HG02973 (cell line): Measurements from ENCODE around the gene FARS2.

Source experiments
- ATAC-seq: cut with Tn5 transposase; IDR thresholded peaks from one replicate; pipeline ENCODE4 v1.9.1; 2021; ENCODE audit warnings: moderate library complexity; ENCODE audit not compliant: unreplicated experiment

Gene FARS2

GRCh38 chr6:5260661-5261544 lies at the start of gene FARS2, which contains the start of gene LYRM4:
Gene FARS2 (plus strand): TSS chr6:5261513.
Gene LYRM4 (minus strand): TSS chr6:5260950. CDS start chr6:5260733, 217 bp downstream.
- ATAC-seq: peak; percentile 61

- ATAC-seq: no peak
These were observed 47.5 kb upstream of the FARS2 start for GRCh38 chr6:5213836-5214235.

GRCh38 chr6:5214570-5215052 lies 46.7 kb upstream of the FARS2 start:
- no peak for ATAC-seq

GRCh38 chr6:5215159-5215558 lies 46.2 kb upstream of the FARS2 start:
- ATAC-seq: no peak

- ATAC-seq: no peak
These were observed 45.5 kb upstream of the FARS2 start for GRCh38 chr6:5215799-5216198.

GRCh38 chr6:5217356-5217755 lies 44.0 kb upstream of the FARS2 start:
- ATAC-seq: no peak

- ATAC-seq: no peak
These were observed 42.2 kb upstream of the FARS2 start for GRCh38 chr6:5219011-5219691.

GRCh38 chr6:5220443-5220842 lies 40.9 kb upstream of the FARS2 start:
- no peak for ATAC-seq

GRCh38 chr6:5223309-5223708 lies 38.0 kb upstream of the FARS2 start:
- no peak for ATAC-seq

- no peak for ATAC-seq
These were observed 32.0 kb upstream of the FARS2 start for GRCh38 chr6:5229356-5229755.

GRCh38 chr6:5230081-5230480 lies 31.2 kb upstream of the FARS2 start:
- no peak for ATAC-seq

- no peak for ATAC-seq
These were observed 30.0 kb upstream of the FARS2 start for GRCh38 chr6:5231289-5231688.

GRCh38 chr6:5234874-5235273 lies 26.4 kb upstream of the FARS2 start:
- ATAC-seq: no peak

- ATAC-seq: no peak
These were observed 25.5 kb upstream of the FARS2 start for GRCh38 chr6:5235830-5236229.

- ATAC-seq: no peak
These were observed 23.5 kb upstream of the FARS2 start for GRCh38 chr6:5237805-5238204.

- no peak for ATAC-seq
These were observed 23.0 kb upstream of the FARS2 start for GRCh38 chr6:5238336-5238735.

GRCh38 chr6:5241252-5241651 lies 20.1 kb upstream of the FARS2 start:
- no peak for ATAC-seq

- ATAC-seq: no peak
These were observed 18.2 kb upstream of the FARS2 start for GRCh38 chr6:5243069-5243468.

- no peak for ATAC-seq
These were observed 14.9 kb upstream of the FARS2 start for GRCh38 chr6:5246141-5247097.

- no peak for ATAC-seq
These were observed 14.1 kb upstream of the FARS2 start for GRCh38 chr6:5247201-5247600.
